ENCODE measurements around the gene ASMTL.

Gene ASMTL

GRCh38 chrX:1423215-1423614 is 29.5 kb downstream of the ASMTL start:
- no peaks in the 10 kb centered on the region for H3K27me3 Mint-ChIP-seq
- peak overlapping the region in 1 of 2 donors; percentile 51 for H3K4me3 Mint-ChIP-seq
- peaks cover 7 to 11% of the 10 kb centered on the region in 2 donors for H3K4me1 Mint-ChIP-seq
- peak overlapping the region; percentile 34 for H3K27ac Mint-ChIP-seq
- peaks cover 74 to 79% of the 10 kb centered on the region in 2 donors for H3K36me3 Mint-ChIP-seq
- ATAC-seq (replicated peaks): no peak
- H3K9me3 Mint-ChIP-seq: peaks cover 24 to 25% of the 10 kb centered on the region in 2 donors
- DNase-seq: no peak

GRCh38 chrX:1422135-1422465 is 30.6 kb downstream of the ASMTL start:
- DNase-seq: no peak
- peaks cover 68 to 71% of the 10 kb centered on the region in 2 donors for H3K36me3 Mint-ChIP-seq
- no peaks in the 10 kb centered on the region for H3K27me3 Mint-ChIP-seq
- H3K9me3 Mint-ChIP-seq: peaks cover 24 to 25% of the 10 kb centered on the region in 2 donors
- peaks cover 7 to 11% of the 10 kb centered on the region in 2 donors for H3K4me1 Mint-ChIP-seq
- no peak overlapping the region for H3K4me3 Mint-ChIP-seq
- ATAC-seq (replicated peaks): no peak
- H3K27ac Mint-ChIP-seq: no peak overlapping the region

GRCh38 chrX:1421433-1422134 is 31.1 kb downstream of the ASMTL start:
- peaks cover 24 to 25% of the 10 kb centered on the region in 2 donors for H3K9me3 Mint-ChIP-seq
- no peak for DNase-seq
- no peak for ATAC-seq (replicated peaks)
- peak overlapping the region; percentile 65 for H3K27ac Mint-ChIP-seq
- H3K4me3 Mint-ChIP-seq: no peak overlapping the region
- H3K27me3 Mint-ChIP-seq: no peaks in the 10 kb centered on the region
- H3K4me1 Mint-ChIP-seq: peaks cover 7 to 11% of the 10 kb centered on the region in 2 donors
- H3K36me3 Mint-ChIP-seq: peaks cover 64 to 66% of the 10 kb centered on the region in 2 donors

- no peak for DNase-seq
- peaks cover 52 to 55% of the 10 kb centered on the region in 2 donors for H3K36me3 Mint-ChIP-seq
- peaks cover 24 to 25% of the 10 kb centered on the region in 2 donors for H3K9me3 Mint-ChIP-seq
- H3K27ac Mint-ChIP-seq: peak overlapping the region; percentile 84
- peak overlapping the region in 1 of 2 donors; percentile 1 for H3K4me3 Mint-ChIP-seq
- H3K27me3 Mint-ChIP-seq: no peaks in the 10 kb centered on the region
- peaks cover 7 to 11% of the 10 kb centered on the region in 2 donors for H3K4me1 Mint-ChIP-seq
- peak in 1 of 2 donors; percentile 21 for ATAC-seq (replicated peaks)
Observed at GRCh38 chrX:1420371-1420770, 32.3 kb downstream of the ASMTL start.

GRCh38 chrX:1419545-1420355 is 33.0 kb downstream of the ASMTL start:
- Mint-ChIP-seq H3K27me3 (no peaks in the 10 kb centered on the region), H3K27ac (peak overlapping the region; percentile 84), H3K4me3 (peak overlapping the region in 1 of 2 donors; percentile 1), H3K9me3 (peaks cover 21% of the 10 kb centered on the region in 2 donors), H3K36me3 (peaks cover 48 to 49% of the 10 kb centered on the region in 2 donors), H3K4me1 (peaks cover 7 to 9% of the 10 kb centered on the region in 2 donors)
- DNase-seq (no peak), ATAC-seq (replicated peaks) (peak in 1 of 2 donors; percentile 6)

GRCh38 chrX:1418901-1419544 is 33.7 kb downstream of the ASMTL start:
- H3K4me1 Mint-ChIP-seq: peaks cover 7 to 11% of the 10 kb centered on the region in 2 donors
- no peaks in the 10 kb centered on the region for H3K27me3 Mint-ChIP-seq
- H3K9me3 Mint-ChIP-seq: peaks cover 14 to 15% of the 10 kb centered on the region in 2 donors
- H3K36me3 Mint-ChIP-seq: peaks cover 44% of the 10 kb centered on the region in 2 donors
- DNase-seq: no peak
- H3K4me3 Mint-ChIP-seq: no peak overlapping the region
- ATAC-seq (replicated peaks): no peak
- H3K27ac Mint-ChIP-seq: peak overlapping the region; percentile 56

GRCh38 chrX:1417921-1418771 is 34.6 kb downstream of the ASMTL start:
- peak overlapping the region; percentile 56 for H3K27ac Mint-ChIP-seq
- H3K36me3 Mint-ChIP-seq: peaks cover 43 to 45% of the 10 kb centered on the region in 2 donors
- DNase-seq (no peak), ATAC-seq (replicated peaks) (no peak)
- no peaks in the 10 kb centered on the region for H3K27me3 Mint-ChIP-seq
- peaks cover 6 to 8% of the 10 kb centered on the region in 2 donors for H3K9me3 Mint-ChIP-seq
- H3K4me1 Mint-ChIP-seq: peaks cover 8 to 19% of the 10 kb centered on the region in 2 donors
- H3K4me3 Mint-ChIP-seq: no peak overlapping the region

GRCh38 chrX:1416965-1417760 is 35.5 kb downstream of the ASMTL start:
- no peak overlapping the region for H3K27ac Mint-ChIP-seq
- H3K27me3 Mint-ChIP-seq: no peaks in the 10 kb centered on the region
- peaks cover 42 to 47% of the 10 kb centered on the region in 2 donors for H3K36me3 Mint-ChIP-seq
- peaks cover 8 to 27% of the 10 kb centered on the region in 2 donors for H3K4me1 Mint-ChIP-seq
- H3K9me3 Mint-ChIP-seq: peaks cover 6 to 7% of the 10 kb centered on the region in 2 donors
- no peak overlapping the region for H3K4me3 Mint-ChIP-seq
- ATAC-seq (replicated peaks): no peak
- DNase-seq: no peak

- Mint-ChIP-seq H3K9me3 (peaks cover 5 to 6% of the 10 kb centered on the region in 2 donors), H3K36me3 (peaks cover 36 to 42% of the 10 kb centered on the region in 2 donors)
- no peak for ATAC-seq (replicated peaks)
Observed at GRCh38 chrX:1416327-1416784, 36.4 kb downstream of the ASMTL start.

GRCh38 chrX:1412551-1413161 is 40.1 kb downstream of the ASMTL start:
- peak overlapping the region; percentile 59 for H3K27ac Mint-ChIP-seq
- H3K4me3 Mint-ChIP-seq: no peak overlapping the region
- no peaks in the 10 kb centered on the region for H3K9me3 Mint-ChIP-seq
- DNase-seq (no peak), ATAC-seq (replicated peaks) (no peak)
- peaks cover 3 to 20% of the 10 kb centered on the region in 2 donors for H3K4me1 Mint-ChIP-seq
- H3K36me3 Mint-ChIP-seq: peaks cover 20 to 31% of the 10 kb centered on the region in 2 donors
- no peaks in the 10 kb centered on the region for H3K27me3 Mint-ChIP-seq

More at GRCh38 chrX:1416327-1416784, 36.4 kb downstream of the ASMTL start:
- no peak for DNase-seq
- no peaks in the 10 kb centered on the region for H3K27me3 Mint-ChIP-seq
- no peak overlapping the region for H3K4me3 Mint-ChIP-seq
- H3K4me1 Mint-ChIP-seq: peaks cover 8 to 27% of the 10 kb centered on the region in 2 donors
- no peak overlapping the region for H3K27ac Mint-ChIP-seq

- DNase-seq (no peak), ATAC-seq (replicated peaks) (peak; percentile 40 to 50)
- no peak overlapping the region for H3K27ac Mint-ChIP-seq
- H3K27me3 Mint-ChIP-seq: no peaks in the 10 kb centered on the region
- no peak overlapping the region for H3K4me3 Mint-ChIP-seq
- no peaks in the 10 kb centered on the region for H3K9me3 Mint-ChIP-seq
- peaks cover 3 to 20% of the 10 kb centered on the region in 2 donors for H3K4me1 Mint-ChIP-seq
- H3K36me3 Mint-ChIP-seq: peaks cover 20 to 31% of the 10 kb centered on the region in 2 donors
Observed at GRCh38 chrX:1411326-1411725, 41.4 kb downstream of the ASMTL start.

GRCh38 chrX:1407035-1407434 is 45.7 kb downstream of the ASMTL start:
- Mint-ChIP-seq H3K27me3 (no peaks in the 10 kb centered on the region), H3K27ac (no peak overlapping the region), H3K4me1 (no peaks in the 10 kb centered on the region), H3K9me3 (no peaks in the 10 kb centered on the region), H3K4me3 (no peak overlapping the region), H3K36me3 (peaks cover 2 to 5% of the 10 kb centered on the region in 2 donors)
- ATAC-seq (replicated peaks): no peak
- DNase-seq: no peak
